ENCODE measurements around the gene GNG2.

DNA sequence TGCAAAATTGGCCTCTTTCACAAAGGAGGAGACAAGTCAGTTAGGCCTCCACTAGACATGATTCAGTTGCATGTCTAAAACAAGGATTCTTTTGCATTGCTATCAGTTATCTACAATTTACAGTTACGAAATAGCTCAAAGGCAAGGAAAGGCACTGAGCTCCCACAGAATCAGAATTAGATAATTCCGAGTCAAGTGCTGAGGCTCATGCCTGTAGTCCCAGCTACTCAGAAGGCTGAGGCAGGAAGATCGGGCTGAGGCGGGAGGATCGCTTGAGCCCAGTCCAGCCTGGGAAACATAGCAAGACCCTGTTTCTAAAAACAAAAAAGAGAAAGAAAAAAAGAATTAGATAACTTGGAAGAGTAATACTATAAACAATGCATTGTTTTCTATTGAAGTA lies 116.7 kb downstream of the GNG2 start:
- no peak for TF ChIP-seq CC2D1A (IDR thresholded peaks at IDR 0.05)
- TF ChIP-seq MXI1 (IDR thresholded peaks at IDR 0.05; ENCODE audit: low read depth, low read length), result no peak
- TF ChIP-seq, protein P1, sequence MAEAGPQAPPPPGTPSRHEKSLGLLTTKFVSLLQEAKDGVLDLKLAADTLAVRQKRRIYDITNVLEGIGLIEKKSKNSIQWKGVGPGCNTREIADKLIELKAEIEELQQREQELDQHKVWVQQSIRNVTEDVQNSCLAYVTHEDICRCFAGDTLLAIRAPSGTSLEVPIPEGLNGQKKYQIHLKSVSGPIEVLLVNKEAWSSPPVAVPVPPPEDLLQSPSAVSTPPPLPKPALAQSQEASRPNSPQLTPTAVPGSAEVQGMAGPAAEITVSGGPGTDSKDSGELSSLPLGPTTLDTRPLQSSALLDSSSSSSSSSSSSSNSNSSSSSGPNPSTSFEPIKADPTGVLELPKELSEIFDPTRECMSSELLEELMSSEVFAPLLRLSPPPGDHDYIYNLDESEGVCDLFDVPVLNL (CRISPR knock-in tag; IDR thresholded peaks at IDR 0.05; ENCODE audit: low read depth), result no peak
- TF ChIP-seq EP300 (IDR thresholded peaks at IDR 0.05; ENCODE audit: low read length), result no peak
- no peak for TF ChIP-seq LARP7 (IDR thresholded peaks at IDR 0.05)
- TF ChIP-seq ETS2 (tag; IDR thresholded peaks at IDR 0.05; ENCODE audit: borderline replicate concordance, poor library complexity, severe bottlenecking), result no peak
- TF ChIP-seq, protein P2, sequence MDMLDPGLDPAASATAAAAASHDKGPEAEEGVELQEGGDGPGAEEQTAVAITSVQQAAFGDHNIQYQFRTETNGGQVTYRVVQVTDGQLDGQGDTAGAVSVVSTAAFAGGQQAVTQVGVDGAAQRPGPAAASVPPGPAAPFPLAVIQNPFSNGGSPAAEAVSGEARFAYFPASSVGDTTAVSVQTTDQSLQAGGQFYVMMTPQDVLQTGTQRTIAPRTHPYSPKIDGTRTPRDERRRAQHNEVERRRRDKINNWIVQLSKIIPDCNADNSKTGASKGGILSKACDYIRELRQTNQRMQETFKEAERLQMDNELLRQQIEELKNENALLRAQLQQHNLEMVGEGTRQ (CRISPR knock-in tag; IDR thresholded peaks at IDR 0.05), result no peak
- no peak for TF ChIP-seq KLF6 (CRISPR knock-in tag; IDR thresholded peaks at IDR 0.05; ENCODE audit: borderline replicate concordance)
- no peak for TF ChIP-seq BMI1 (IDR thresholded peaks at IDR 0.05; ENCODE audit: low read length)
- TF ChIP-seq PTBP1 (IDR thresholded peaks at IDR 0.05; ENCODE audit: low read depth, low read length), result no peak
- no peak for TF ChIP-seq POLR2AphosphoS5 (IDR thresholded peaks at IDR 0.05; ENCODE audit: control insufficient read depth, insufficient read depth, low read depth, low read length)
